ENCODE measurements around the gene HHATL. TPM values are rescaled to one million over a fixed set of nuclear protein-coding genes. Genes with fewer than 3 reads are reported as not detected.

HHATL gene
- total and polyA plus RNA-seq, 5 donors from 2014 or later, result not detected

- Mint-ChIP-seq H3K36me3 (no peaks in the 10 kb centered on the region), H3K4me3 (no peak overlapping the region), H3K27me3 (peaks cover under 1% of the 10 kb centered on the region), H3K4me1 (peaks cover 0 to 2% (median 0%) of the 10 kb centered on the region in 4 donors), H3K27ac (no peak overlapping the region), H3K9me3 (no peaks in the 10 kb centered on the region)
- Histone ChIP-seq H3K36me3 (ENCODE audit: control insufficient read depth, insufficient read depth, low read length) (no peaks in the 10 kb centered on the region), H3K9me3 (ENCODE audit: control insufficient read depth in 2 of 2, low read length in 2 of 2) (no peaks in the 10 kb centered on the region), H3K4me1 (ENCODE audit: control insufficient read depth, insufficient read depth, low read length, poor library complexity, severe bottlenecking) (no peaks in the 10 kb centered on the region), H3K27ac (ENCODE audit: insufficient read depth, low read length, poor library complexity, severe bottlenecking) (no peak overlapping the region), H3K27me3 (ENCODE audit: control insufficient read depth, insufficient read depth, low read length) (no peaks in the 10 kb centered on the region), H3K4me3 (ENCODE audit: low read depth, low read length) (no peak overlapping the region)
- ATAC-seq (ENCODE audit: low read depth in 2 of 2) (no peak), DNase-seq (no peak)
These were observed 37.3 kb downstream of the HHATL start for GRCh38 chr3:42665050-42665878.

- no peak overlapping the region for H3K27ac Mint-ChIP-seq
- H3K4me1 Mint-ChIP-seq, result peaks cover 0 to 2% (median 0%) of the 10 kb centered on the region in 4 donors
These were observed 38.2 kb downstream of the HHATL start for GRCh38 chr3:42664438-42664803.

GRCh38 chr3:42663581-42664437, 38.8 kb downstream of the HHATL start:
- Histone ChIP-seq H3K9me3 (ENCODE audit: control insufficient read depth in 2 of 2, low read length in 2 of 2) (no peaks in the 10 kb centered on the region), H3K27ac (ENCODE audit: insufficient read depth, low read length, poor library complexity, severe bottlenecking) (no peak overlapping the region), H3K4me3 (ENCODE audit: low read depth, low read length) (no peak overlapping the region), H3K27me3 (ENCODE audit: control insufficient read depth, insufficient read depth, low read length) (no peaks in the 10 kb centered on the region), H3K4me1 (ENCODE audit: control insufficient read depth, insufficient read depth, low read length, poor library complexity, severe bottlenecking) (no peaks in the 10 kb centered on the region), H3K36me3 (ENCODE audit: control insufficient read depth, insufficient read depth, low read length) (no peaks in the 10 kb centered on the region)
- no peaks in the 10 kb centered on the region for H3K27me3 Mint-ChIP-seq
- ATAC-seq (ENCODE audit: low read depth in 2 of 2) (no peak), DNase-seq (no peak)
- H3K4me1 Mint-ChIP-seq, result peaks cover 0 to 2% (median 0%) of the 10 kb centered on the region in 4 donors
- H3K27ac Mint-ChIP-seq, result no peak overlapping the region
- H3K4me3 Mint-ChIP-seq, result no peak overlapping the region
- H3K9me3 Mint-ChIP-seq, result no peaks in the 10 kb centered on the region
- no peaks in the 10 kb centered on the region for H3K36me3 Mint-ChIP-seq

More at GRCh38 chr3:42664438-42664803, 38.2 kb downstream of the HHATL start:
- no peak for ATAC-seq (ENCODE audit: low read depth in 2 of 2)
- Mint-ChIP-seq H3K36me3 (no peaks in the 10 kb centered on the region), H3K9me3 (no peaks in the 10 kb centered on the region), H3K27me3 (no peaks in the 10 kb centered on the region), H3K4me3 (no peak overlapping the region)
- no peaks in the 10 kb centered on the region for H3K36me3 ChIP-seq (ENCODE audit: control insufficient read depth, insufficient read depth, low read length)
- H3K4me3 ChIP-seq (ENCODE audit: low read depth, low read length), result no peak overlapping the region
- no peak for DNase-seq
- H3K4me1 ChIP-seq (ENCODE audit: control insufficient read depth, insufficient read depth, low read length, poor library complexity, severe bottlenecking), result no peaks in the 10 kb centered on the region
- H3K9me3 ChIP-seq (ENCODE audit: control insufficient read depth in 2 of 2, low read length in 2 of 2), result no peaks in the 10 kb centered on the region
- H3K27me3 ChIP-seq (ENCODE audit: control insufficient read depth, insufficient read depth, low read length), result no peaks in the 10 kb centered on the region
- no peak overlapping the region for H3K27ac ChIP-seq (ENCODE audit: insufficient read depth, low read length, poor library complexity, severe bottlenecking)

DNA sequence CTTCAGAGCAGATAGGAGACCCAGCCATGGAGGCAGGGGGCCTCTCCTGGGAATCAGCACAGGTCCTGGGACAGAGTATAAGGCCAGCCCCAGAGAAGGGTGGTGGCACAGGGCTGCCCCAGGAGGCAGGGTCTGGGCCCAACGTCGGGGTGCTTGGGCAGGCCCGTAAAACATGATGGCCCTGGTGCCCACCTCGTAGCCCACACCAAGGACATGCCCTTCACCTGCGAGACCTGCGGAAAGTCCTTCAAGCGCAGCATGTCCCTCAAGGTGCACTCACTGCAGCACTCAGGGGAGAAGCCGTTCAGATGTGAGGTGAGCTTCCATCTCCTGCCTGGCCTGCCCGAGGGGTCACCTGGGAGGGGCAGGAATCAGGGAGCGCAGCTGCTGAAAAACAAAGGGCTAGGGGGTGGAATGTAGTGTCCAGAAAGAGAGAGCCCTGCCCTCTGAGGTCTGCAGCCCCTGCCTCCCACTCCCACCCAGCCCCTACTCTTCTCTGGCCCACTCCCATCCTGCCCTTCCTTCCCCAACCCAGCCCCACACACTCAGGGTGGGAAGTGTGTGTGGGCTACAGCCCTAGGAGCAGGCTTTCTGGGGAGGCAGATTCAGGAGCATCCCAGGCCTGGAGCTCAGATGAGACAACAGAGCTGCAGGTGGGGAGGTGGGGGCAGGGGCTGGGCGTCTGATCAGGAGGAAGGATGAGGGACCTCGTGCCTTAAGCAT, 39.6 kb downstream of the HHATL start:
- ATAC-seq (ENCODE audit: low read depth in 2 of 2), result no peak

DNA sequence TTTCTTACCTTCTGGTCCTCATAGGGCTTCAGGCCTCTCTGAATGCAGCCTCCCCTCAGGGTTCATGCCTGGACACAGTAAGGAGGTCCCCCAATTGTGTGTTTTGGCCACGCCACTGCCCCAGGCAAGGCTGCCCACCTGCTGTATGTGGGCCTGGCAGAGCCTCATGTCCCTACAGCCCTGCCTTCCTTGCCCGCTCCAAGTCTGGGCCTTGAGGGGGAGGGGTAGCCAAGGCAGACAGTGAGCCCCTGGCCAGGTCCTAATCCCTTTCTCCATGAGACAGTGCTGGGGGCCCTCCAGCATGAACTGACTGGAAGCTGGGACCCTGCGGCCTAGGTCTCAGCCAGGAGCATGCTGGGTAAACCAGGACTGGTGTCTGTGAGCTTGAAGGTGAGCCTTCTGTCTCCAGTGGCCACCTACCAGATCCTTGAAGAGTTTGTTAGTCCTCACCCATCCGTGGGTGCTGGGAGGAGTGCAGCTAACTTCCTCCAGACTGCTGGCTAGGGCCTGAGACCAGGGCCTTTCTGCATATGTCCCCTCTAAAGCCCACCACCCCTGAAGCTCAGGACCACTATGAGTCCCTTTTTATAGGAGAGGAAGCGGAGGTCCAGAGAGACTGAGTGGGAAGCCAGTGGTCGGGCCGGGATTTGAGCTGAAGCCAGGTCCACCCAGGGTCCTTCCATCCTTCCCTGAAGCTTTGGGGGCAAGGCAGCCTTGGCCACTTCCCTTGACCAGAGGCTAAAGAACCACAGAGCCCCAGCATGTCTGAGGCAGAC, 40.4 kb downstream of the HHATL start:
- Mint-ChIP-seq H3K4me3 (no peak overlapping the region), H3K36me3 (no peaks in the 10 kb centered on the region), H3K27ac (no peak overlapping the region), H3K27me3 (no peaks in the 10 kb centered on the region), H3K9me3 (no peaks in the 10 kb centered on the region), H3K4me1 (peaks cover 0 to 2% (median under 1%) of the 10 kb centered on the region in 4 donors)
- H3K27me3 ChIP-seq (ENCODE audit: control insufficient read depth, insufficient read depth, low read length), result no peaks in the 10 kb centered on the region
- H3K4me1 ChIP-seq (ENCODE audit: control insufficient read depth, insufficient read depth, low read length, poor library complexity, severe bottlenecking), result no peaks in the 10 kb centered on the region
- H3K4me3 ChIP-seq (ENCODE audit: low read depth, low read length), result no peak overlapping the region
- H3K9me3 ChIP-seq (ENCODE audit: control insufficient read depth in 2 of 2, low read length in 2 of 2), result no peaks in the 10 kb centered on the region
- DNase-seq (no peak), ATAC-seq (ENCODE audit: low read depth in 2 of 2) (no peak)
- no peak overlapping the region for H3K27ac ChIP-seq (ENCODE audit: insufficient read depth, low read length, poor library complexity, severe bottlenecking)
- no peaks in the 10 kb centered on the region for H3K36me3 ChIP-seq (ENCODE audit: control insufficient read depth, insufficient read depth, low read length)

More for the DNA sequence above, 39.6 kb downstream of the HHATL start:
- Mint-ChIP-seq H3K36me3 (no peaks in the 10 kb centered on the region), H3K4me3 (peak overlapping the region in 1 of 4 donors; percentile 38), H3K27me3 (no peaks in the 10 kb centered on the region), H3K27ac (no peak overlapping the region), H3K4me1 (peaks cover 0 to 2% (median 0%) of the 10 kb centered on the region in 4 donors), H3K9me3 (no peaks in the 10 kb centered on the region)
- H3K27ac ChIP-seq (ENCODE audit: insufficient read depth, low read length, poor library complexity, severe bottlenecking), result no peak overlapping the region
- H3K27me3 ChIP-seq (ENCODE audit: control insufficient read depth, insufficient read depth, low read length), result no peaks in the 10 kb centered on the region
- H3K36me3 ChIP-seq (ENCODE audit: control insufficient read depth, insufficient read depth, low read length), result no peaks in the 10 kb centered on the region
- no peaks in the 10 kb centered on the region for H3K9me3 ChIP-seq (ENCODE audit: control insufficient read depth in 2 of 2, low read length in 2 of 2)
- no peak for DNase-seq
- H3K4me1 ChIP-seq (ENCODE audit: control insufficient read depth, insufficient read depth, low read length, poor library complexity, severe bottlenecking), result no peaks in the 10 kb centered on the region
- H3K4me3 ChIP-seq (ENCODE audit: low read depth, low read length), result no peak overlapping the region

- H3K4me3 ChIP-seq (ENCODE audit: low read depth, low read length), result no peak overlapping the region
- Mint-ChIP-seq H3K27me3 (no peaks in the 10 kb centered on the region), H3K4me3 (no peak overlapping the region), H3K9me3 (no peaks in the 10 kb centered on the region), H3K36me3 (no peaks in the 10 kb centered on the region), H3K4me1 (peaks cover 0 to 2% (median under 1%) of the 10 kb centered on the region in 4 donors), H3K27ac (no peak overlapping the region)
- H3K9me3 ChIP-seq (ENCODE audit: control insufficient read depth in 2 of 2, low read length in 2 of 2), result no peaks in the 10 kb centered on the region
- no peak for ATAC-seq (ENCODE audit: low read depth in 2 of 2)
- H3K36me3 ChIP-seq (ENCODE audit: control insufficient read depth, insufficient read depth, low read length), result no peaks in the 10 kb centered on the region
- no peak for DNase-seq
- no peaks in the 10 kb centered on the region for H3K27me3 ChIP-seq (ENCODE audit: control insufficient read depth, insufficient read depth, low read length)
- H3K4me1 ChIP-seq (ENCODE audit: control insufficient read depth, insufficient read depth, low read length, poor library complexity, severe bottlenecking), result no peaks in the 10 kb centered on the region
- H3K27ac ChIP-seq (ENCODE audit: insufficient read depth, low read length, poor library complexity, severe bottlenecking), result no peak overlapping the region
These were observed 41.0 kb downstream of the HHATL start for GRCh38 chr3:42661593-42662022.

DNA sequence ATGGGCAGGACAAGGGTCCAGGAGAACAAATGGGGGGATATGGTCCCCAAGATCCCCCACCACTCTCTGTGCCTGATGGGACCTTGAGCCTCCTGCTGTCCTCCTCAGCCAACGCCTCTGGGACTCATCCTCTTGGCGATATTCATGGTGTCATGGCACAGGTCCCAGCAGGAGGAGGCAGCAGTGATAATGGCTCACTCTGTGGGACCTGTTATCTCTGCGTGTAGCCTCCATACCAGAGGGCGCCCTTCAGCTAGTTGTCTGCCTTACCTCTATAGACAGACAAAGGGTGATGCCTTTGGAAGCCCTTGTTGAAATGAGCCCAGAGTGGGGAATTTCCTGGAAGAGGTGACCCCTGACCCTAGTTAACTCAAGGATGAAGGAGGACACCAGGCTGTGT, 41.7 kb downstream of the HHATL start:
- H3K4me3 ChIP-seq (ENCODE audit: low read depth, low read length), result no peak overlapping the region
- no peaks in the 10 kb centered on the region for H3K4me1 ChIP-seq (ENCODE audit: control insufficient read depth, insufficient read depth, low read length, poor library complexity, severe bottlenecking)
- DNase-seq, result peak in 1 of 3 donors; percentile 39
- H3K36me3 ChIP-seq (ENCODE audit: control insufficient read depth, insufficient read depth, low read length), result no peaks in the 10 kb centered on the region
- Mint-ChIP-seq H3K9me3 (no peaks in the 10 kb centered on the region), H3K36me3 (no peaks in the 10 kb centered on the region), H3K27ac (no peak overlapping the region), H3K27me3 (no peaks in the 10 kb centered on the region), H3K4me1 (peaks cover 0 to 2% (median under 1%) of the 10 kb centered on the region in 4 donors), H3K4me3 (no peak overlapping the region)
- H3K27me3 ChIP-seq (ENCODE audit: control insufficient read depth, insufficient read depth, low read length), result no peaks in the 10 kb centered on the region
- no peak for ATAC-seq (ENCODE audit: low read depth in 2 of 2)
- no peaks in the 10 kb centered on the region for H3K9me3 ChIP-seq (ENCODE audit: control insufficient read depth in 2 of 2, low read length in 2 of 2)
- no peak overlapping the region for H3K27ac ChIP-seq (ENCODE audit: insufficient read depth, low read length, poor library complexity, severe bottlenecking)
